K562 (cell line): Measurements from ENCODE around the gene CD82. TPM values are rescaled to one million over a fixed set of nuclear protein-coding genes. Genes with fewer than 3 reads are reported as not detected.

Experiments
- ATAC-seq: fragments of 200-7000 bp; cut with Tn5 transposase; 3 replicates; pipeline ENCODE4 v1.9.1; 2020; ENCODE audit warnings: moderate library complexity
- BruUV-seq: library from RNA; stranded (reverse); fragments of 400-500 nt; replicated peaks from 2 replicates; lab custom pipeline; 2021; lab: Mats Ljungman, UMichigan
- CTCF ChIA-PET: fragments of 300-600 bp; formaldehyde crosslinking; extraction: SDS; loops from one replicate; lab custom pipeline; 2021; ENCODE audit warnings: low intra/inter-chr PET ratio; lab: Yijun Ruan, JAX
- POLR2A ChIA-PET: fragments of 300-600, 350-650 bp; sonication (Branson Sonifier 250); formaldehyde crosslinking; extraction: SDS; loops from one replicate; lab custom pipeline; 2021; ENCODE audit warnings: antibody characterized with exemption, inconsistent platforms; lab: Yijun Ruan, JAX
- DNase-seq, 4 experiments: peaks; one replicate each; pipeline versions ENCODE4 v3.0.0 to v3.0.0-alpha.2; 2011 to 2018; ENCODE audit warnings: low spot score in 3 of 4, mixed read lengths in 3 of 4; ENCODE audit errors: extremely low read depth in 1 of 4
- FAIRE-seq: peaks from 2 replicates; lab custom pipeline; 2011; peaks lifted over from hg19 to GRCh38; lab: Jason Lieb, UNC
- H2AFZ ChIP-seq: 2 replicates; pipeline ENCODE4 v1.6.0; 2011; ENCODE audit warnings: low read depth, low read length, control low read depth, inconsistent platforms
- H3K27ac ChIP-seq: fragments of 200-600 bp; 3 replicates; pipeline ENCODE4 v1.8.0; 2011; ENCODE audit warnings: low read depth, mild to moderate bottlenecking, control low read depth, inconsistent platforms, low read length, moderate library complexity, mixed read lengths; ENCODE audit errors: extremely low read depth
- H3K27me3 ChIP-seq, 2 experiments: fragments of 300-600 bp in 1 of 2; 2 replicates in 1 of 2; 3 replicates in 1 of 2; pipeline versions ENCODE4 v1.6.0 to v1.8.0; 2011; ENCODE audit warnings: inconsistent platforms in 2 of 2, low read length in 2 of 2, mild to moderate bottlenecking in 1 of 2, mixed read lengths in 1 of 2, moderate library complexity in 1 of 2; ENCODE audit not compliant: control insufficient read depth in 2 of 2, insufficient read depth in 2 of 2
- H3K36me3 ChIP-seq: fragments of 300-600 bp; 3 replicates; pipeline ENCODE4 v1.8.0; 2011; ENCODE audit warnings: mild to moderate bottlenecking, low read length, inconsistent platforms; ENCODE audit not compliant: control insufficient read depth, insufficient read depth
- H3K4me1 ChIP-seq, 2 experiments: fragments of 200-600 bp in 1 of 2; replicated peaks in 1 of 2; 2 replicates in 1 of 2; 3 replicates in 1 of 2; pipeline versions ENCODE4 v1.5.1 to v1.8.0; 2011; ENCODE audit warnings: inconsistent platforms in 2 of 2, low read length in 2 of 2, mild to moderate bottlenecking in 1 of 2, mixed read lengths in 1 of 2, moderate library complexity in 1 of 2; ENCODE audit not compliant: control insufficient read depth in 2 of 2, insufficient read depth in 2 of 2
- H3K4me2 ChIP-seq: 2 replicates; pipeline ENCODE4 v1.6.1; 2011; ENCODE audit warnings: low read length, control low read depth, inconsistent platforms, mixed read lengths; ENCODE audit not compliant: insufficient read depth
- H3K4me3 ChIP-seq: fragments of 200-600 bp; sonication (generic), shearing (Covaris generic); 2 replicates; pipeline ENCODE4 v1.5.1; 2016; ENCODE audit warnings: control low read depth, inconsistent platforms
- H3K79me2 ChIP-seq: fragments of 200-600 bp; 3 replicates; pipeline ENCODE4 v1.8.0; 2011; ENCODE audit warnings: low read length, inconsistent platforms; ENCODE audit not compliant: control insufficient read depth, insufficient read depth
- H3K9ac ChIP-seq, 2 experiments: 2 replicates each; pipeline versions ENCODE4 v1.6.0 to v1.6.1; 2011; ENCODE audit warnings: low read depth in 2 of 2, low read length in 2 of 2, control low read depth in 1 of 2, inconsistent platforms in 1 of 2, mild to moderate bottlenecking in 1 of 2, mixed read lengths in 1 of 2; ENCODE audit not compliant: insufficient read depth in 1 of 2
- H3K9me1 ChIP-seq: one replicate; pipeline ENCODE4 v1.6.0; 2011; ENCODE audit warnings: inconsistent platforms, mild to moderate bottlenecking, low read length, moderate library complexity; ENCODE audit not compliant: control insufficient read depth, insufficient read depth
- H3K9me3 ChIP-seq: replicated peaks from 2 replicates; pipeline ENCODE4 v1.5.1; 2011; ENCODE audit warnings: low read depth, low read length, inconsistent platforms; ENCODE audit not compliant: control insufficient read depth, insufficient read depth
- H4K20me1 ChIP-seq: replicated peaks from 2 replicates; pipeline ENCODE4 v1.6.1; 2011; ENCODE audit warnings: low read length, inconsistent platforms, mixed read lengths; ENCODE audit not compliant: control insufficient read depth, insufficient read depth
- ASH1L ChIP-seq: fragments of 450-650 bp; IDR thresholded peaks from 2 replicates; pipeline ENCODE4 v1.6.1; 2018; ENCODE audit warnings: borderline replicate concordance, mild to moderate bottlenecking, low read depth; ENCODE audit not compliant: partially characterized antibody
- BDP1 ChIP-seq: IDR thresholded peaks from 3 replicates; pipeline ENCODE4 v1.6.1; 2011; ENCODE audit not compliant: insufficient read length, insufficient read depth
- CCAR2 ChIP-seq: fragments of 200-400 bp; formaldehyde crosslinking; IDR thresholded peaks from 2 replicates; pipeline ENCODE4 v1.6.1; 2017; ENCODE audit warnings: mild to moderate bottlenecking, low read depth, low read length
- CEBPZ ChIP-seq: fragments of 150-350 bp; IDR thresholded peaks from 2 replicates; pipeline ENCODE4 v1.6.1; 2014; ENCODE audit warnings: low read depth, mild to moderate bottlenecking, low read length, borderline replicate concordance
- E2F5 ChIP-seq: sonication (generic); formaldehyde crosslinking; IDR thresholded peaks from 2 replicates; pipeline ENCODE4 v1.8.0; 2022; ENCODE audit warnings: mild to moderate bottlenecking, missing genetic modification reagents
- HOXB6 ChIP-seq: fragments of 250-450 bp; sonication (Bioruptor Pico); IDR thresholded peaks from 2 replicates; pipeline ENCODE4 v1.5.1; 2022; ENCODE audit warnings: mild to moderate bottlenecking, borderline replicate concordance
- LCOR ChIP-seq: sonication (generic); formaldehyde crosslinking; IDR thresholded peaks from 2 replicates; pipeline ENCODE4 v1.8.0; 2022; ENCODE audit warnings: mild to moderate bottlenecking, missing genetic modification reagents
- MTA1 ChIP-seq: fragments of 450-650 bp; IDR thresholded peaks from 2 replicates; pipeline ENCODE4 v1.6.1; 2017; ENCODE audit warnings: borderline replicate concordance
- OTX1 ChIP-seq: fragments of 450-650 bp; formaldehyde crosslinking; IDR thresholded peaks from 2 replicates; pipeline ENCODE4 v1.4.0; 2022; ENCODE audit warnings: mild to moderate bottlenecking
- PURB ChIP-seq: sonication (generic); formaldehyde crosslinking; IDR thresholded peaks from 2 replicates; pipeline ENCODE4 v1.9.0; 2021; ENCODE audit warnings: low read depth, mild to moderate bottlenecking, missing genetic modification reagents
- SMARCC2 ChIP-seq: fragments of 450-650 bp; IDR thresholded peaks from 2 replicates; pipeline ENCODE4 v1.6.1; 2017; ENCODE audit warnings: antibody characterized with exemption, moderate library complexity, mild to moderate bottlenecking, low read depth
- WGBS: fragments of 100-300 bp; shearing (Covaris generic); methylation state at CpG from one replicate; pipeline ENCODE4 v1.1.6; 2016; ENCODE audit warnings: low coverage, mixed read lengths; ENCODE audit not compliant: insufficient coverage; ENCODE audit errors: missing lambda C conversion rate; 5-methylcytosine and 5-hydroxymethylcytosine counted together
- in situ Hi-C: fragments of 300-500 bp; cut with MboI; formaldehyde crosslinking; loops from 4 replicates; pipeline ENCODE4 v1.15.0; 2018; ENCODE audit warnings: inconsistent platforms, mixed read lengths
- intact Hi-C: fragments of 100-400 bp; cut with micrococcal nuclease; formaldehyde crosslinking; loops from 2 replicates; pipeline ENCODE4 v1.14.2; 2022
- polyA plus RNA-seq, 8 experiments: library from polyadenylated mRNA; depleted of rRNA in 4 of 8; stranded (reverse) in 5 of 8; unstranded in 3 of 8; fragments of >200 nt; fragmentation: Nextera tagmentation in 2 of 8; fragmentation: Illumina TruSeq in 1 of 8; extraction: Ambion mirVana in 2 of 8; extraction: Trizol in 1 of 8; gene quantifications; 2 replicates each; pipeline versions ENCODE4 v1.2.1 to v1.2.3, GENCODE V29; 2011 to 2014; ENCODE audit warnings: inconsistent platforms in 1 of 8, missing spikeins in 1 of 8
- total RNA-seq, 7 experiments: library from RNA; depleted of rRNA in 6 of 7; stranded (reverse); fragments of >200 nt in 6 of 7; fragmentation: Illumina TruSeq in 2 of 7; extraction: Trizol in 2 of 7; gene quantifications; 2 replicates each; pipeline versions ENCODE4 v1.2.1 to v1.2.3, GENCODE V29; 2011 to 2021; ENCODE audit warnings: low replicate concordance in 1 of 7
- TF ChIP-seq, protein P1 (sequence below), 2 experiments: fragments of 450-650 bp in 1 of 2; IDR thresholded peaks; 2 replicates each; pipeline ENCODE4 v1.6.1; 2011 to 2017; ENCODE audit warnings: low read depth in 2 of 2, antibody characterized with exemption in 1 of 2, borderline replicate concordance in 1 of 2, low read length in 1 of 2, mild to moderate bottlenecking in 1 of 2, mixed read lengths in 1 of 2; ENCODE audit not compliant: control insufficient read depth in 1 of 2

Gene CD82
- total and polyA plus RNA-seq, 9 of the 15 experiments (the other 6 are each of a cell fraction or from before 2014, with no cell fraction given), result 0.27 to 9.4 (median 3.0) TPM

DNA sequence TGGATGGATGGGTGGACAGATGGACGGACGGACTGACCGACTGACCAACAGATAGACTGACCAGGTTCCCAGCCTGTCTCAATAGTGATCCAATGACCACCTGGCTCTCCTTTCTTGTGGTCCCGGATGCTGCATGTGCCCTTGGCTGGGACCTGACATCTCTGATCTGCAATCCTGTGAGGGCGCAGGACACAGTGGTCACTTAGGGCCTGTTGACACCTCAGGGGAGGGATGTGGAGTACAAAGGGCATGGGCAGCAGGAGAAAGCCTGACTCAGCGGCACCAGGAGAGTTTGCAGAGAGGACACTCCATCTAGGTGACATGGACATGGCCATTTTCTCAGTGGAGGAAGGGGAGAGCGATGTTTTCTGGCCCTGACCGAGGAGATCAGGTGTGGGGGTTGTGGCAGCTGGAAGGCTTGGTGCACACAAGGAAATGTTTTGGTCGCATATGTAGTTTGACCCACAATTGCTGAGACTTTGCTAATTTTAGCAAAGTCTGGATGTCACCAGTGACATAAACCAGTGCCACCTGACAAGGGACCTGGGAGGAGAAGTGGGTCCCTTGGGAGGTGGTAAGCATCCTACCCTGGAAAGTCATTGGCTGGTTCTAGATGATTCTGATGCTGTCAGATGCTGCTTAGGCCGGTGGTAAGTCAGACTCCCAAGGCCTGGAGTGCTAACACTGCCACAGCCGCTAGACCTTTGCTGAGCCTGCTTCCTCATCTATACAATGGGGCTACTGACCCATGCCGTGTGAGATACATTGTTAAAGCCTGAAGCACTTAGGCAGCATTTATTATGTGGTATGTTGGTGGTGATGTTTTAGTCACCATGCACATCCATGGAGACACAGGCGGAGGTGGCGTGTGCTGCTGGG is 50.7 kb downstream of the CD82 start:
- no TSS peak for BruUV-seq
- ChIA-PET CTCF (interaction anchor here (0.5 to 5.4 kb wide), 8 partner anchors 58 to 483 kb away, joined by 3 to 81 read pairs (median 6); no protein-coding TSS in a partner anchor), POLR2A (interaction anchor here (0.6 to 1.4 kb wide), 5 partner anchors 7 to 69 kb away, joined by 3 to 9 read pairs (median 5); no protein-coding TSS in a partner anchor)
- Histone ChIP-seq H3K9me3 (no peaks in the 10 kb centered on the region), H3K4me2 (no peak overlapping the region; the same call in 1 of the 2 replicates), H3K36me3 (no peaks in the 10 kb centered on the region), H4K20me1 (no peaks in the 10 kb centered on the region; the same call in 1 of the 2 replicates), H3K4me3 (no peak overlapping the region), H3K27me3 (no peaks in the 10 kb centered on the region), H2AFZ (no peak overlapping the region), H3K9me1 (peaks cover 4% of the 10 kb centered on the region), H3K79me2 (no peaks in the 10 kb centered on the region), H3K9ac (no peak overlapping the region; a peak in 1 of 4 replicates), H3K27ac (no peak overlapping the region), H3K4me1 (peaks cover 16 to 38% of the 10 kb centered on the region in 2 experiments; a peak in 4 of 5 replicates)
- DNase-seq (no peak), FAIRE-seq (no peak), ATAC-seq (no peak)
- WGBS, result 45% methylated on average over 14 of the region's 14 CpGs
- in situ Hi-C loops (loop anchor here (5.0 kb wide), 1 partner anchor 329 kb away; no protein-coding TSS in a partner anchor), intact Hi-C loops (loop anchor here (2.0 to 10.0 kb wide), 2 partner anchors 329 to 481 kb away; no protein-coding TSS in a partner anchor)
- TF ChIP-seq MTA1, result no peak
- TF ChIP-seq, protein P1, sequence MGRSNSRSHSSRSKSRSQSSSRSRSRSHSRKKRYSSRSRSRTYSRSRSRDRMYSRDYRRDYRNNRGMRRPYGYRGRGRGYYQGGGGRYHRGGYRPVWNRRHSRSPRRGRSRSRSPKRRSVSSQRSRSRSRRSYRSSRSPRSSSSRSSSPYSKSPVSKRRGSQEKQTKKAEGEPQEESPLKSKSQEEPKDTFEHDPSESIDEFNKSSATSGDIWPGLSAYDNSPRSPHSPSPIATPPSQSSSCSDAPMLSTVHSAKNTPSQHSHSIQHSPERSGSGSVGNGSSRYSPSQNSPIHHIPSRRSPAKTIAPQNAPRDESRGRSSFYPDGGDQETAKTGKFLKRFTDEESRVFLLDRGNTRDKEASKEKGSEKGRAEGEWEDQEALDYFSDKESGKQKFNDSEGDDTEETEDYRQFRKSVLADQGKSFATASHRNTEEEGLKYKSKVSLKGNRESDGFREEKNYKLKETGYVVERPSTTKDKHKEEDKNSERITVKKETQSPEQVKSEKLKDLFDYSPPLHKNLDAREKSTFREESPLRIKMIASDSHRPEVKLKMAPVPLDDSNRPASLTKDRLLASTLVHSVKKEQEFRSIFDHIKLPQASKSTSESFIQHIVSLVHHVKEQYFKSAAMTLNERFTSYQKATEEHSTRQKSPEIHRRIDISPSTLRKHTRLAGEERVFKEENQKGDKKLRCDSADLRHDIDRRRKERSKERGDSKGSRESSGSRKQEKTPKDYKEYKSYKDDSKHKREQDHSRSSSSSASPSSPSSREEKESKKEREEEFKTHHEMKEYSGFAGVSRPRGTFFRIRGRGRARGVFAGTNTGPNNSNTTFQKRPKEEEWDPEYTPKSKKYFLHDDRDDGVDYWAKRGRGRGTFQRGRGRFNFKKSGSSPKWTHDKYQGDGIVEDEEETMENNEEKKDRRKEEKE (IDR thresholded peaks at IDR 0.05; ENCODE audit: borderline replicate concordance in 1 of 2, control insufficient read depth in 1 of 2, low read depth in 2 of 2, low read length in 1 of 2), result no peak
- TF ChIP-seq E2F5, result no peak
- TF ChIP-seq CCAR2, result no peak
- TF ChIP-seq CEBPZ, result no peak
- TF ChIP-seq LCOR (CRISPR knock-in tag), result no peak
- TF ChIP-seq OTX1, result no peak
- no peak for TF ChIP-seq PURB (CRISPR knock-in tag)
- TF ChIP-seq HOXB6 (CRISPR knock-in tag), result no peak
- no peak for TF ChIP-seq SMARCC2
- no peak for TF ChIP-seq BDP1
- no peak for TF ChIP-seq ASH1L
